ENCODE measurements around the gene PARD3.

DNA sequence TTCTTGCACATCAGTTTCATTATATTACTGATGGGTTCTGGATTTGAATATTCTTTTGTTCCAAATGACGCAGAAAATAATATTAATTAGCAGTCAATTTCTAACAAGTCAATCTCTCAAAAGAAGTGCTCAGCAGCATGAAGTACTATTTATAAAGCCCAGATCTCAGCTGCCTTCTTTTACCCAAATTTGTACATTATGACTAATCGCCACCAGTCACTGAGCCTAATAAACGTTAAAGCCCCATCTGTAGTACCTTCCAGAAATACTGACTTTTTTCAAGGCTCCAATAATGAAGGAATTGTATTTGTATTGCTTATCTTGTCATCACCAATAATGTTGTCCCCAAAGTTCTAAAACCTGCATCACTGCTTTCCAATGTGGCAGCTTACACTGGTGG lies 540.2 kb downstream of the PARD3 start:
- TF ChIP-seq CTCF (IDR thresholded peaks at IDR 0.05) (no peak), POLR2A (IDR thresholded peaks at IDR 0.05) (no peak), POLR2AphosphoS5 (IDR thresholded peaks at IDR 0.05) (no peak), EP300 (IDR thresholded peaks at IDR 0.05) (no peak)
